IMR-90 (cell line): ENCODE measurements around the gene DDR1. TPM values are rescaled to one million over a fixed set of nuclear protein-coding genes. Genes with fewer than 3 reads are reported as not detected.

Experiments
- ATAC-seq: fragments of 200-7000 bp; cut with Tn5 transposase; 2 replicates; pipeline ENCODE4 v1.9.1; 2020; ENCODE audit warnings: low read depth, mild to moderate bottlenecking, moderate library complexity
- BruUV-seq: library from RNA; stranded (reverse); fragments of 400-500 nt; replicated peaks from 2 replicates; lab custom pipeline; 2021; lab: Mats Ljungman, UMichigan
- CTCF ChIA-PET: fragments of 300-600 bp; formaldehyde crosslinking; extraction: SDS; loops from one replicate; lab custom pipeline; 2021; ENCODE audit warnings: antibody characterized with exemption; lab: Yijun Ruan, JAX
- POLR2A ChIA-PET: fragments of 300-600 bp; sonication (Branson Sonifier 250); formaldehyde crosslinking; loops from one replicate; lab custom pipeline; 2022; ENCODE audit warnings: antibody characterized with exemption; ENCODE audit not compliant: unreplicated experiment; lab: Charles Lee
- DNase-seq: peaks from one replicate; pipeline ENCODE4 v3.0.0; 2013
- H2AFZ ChIP-seq: replicated peaks from 2 replicates; pipeline ENCODE3; 2013; ENCODE audit warnings: low read length, mild to moderate bottlenecking; ENCODE audit not compliant: poor library complexity
- H2AK5ac ChIP-seq: 2 replicates; pipeline ENCODE4 v1.6.1; 2013; ENCODE audit warnings: low read depth, low read length, inconsistent platforms
- H2AK9ac ChIP-seq: replicated peaks from 2 replicates; pipeline ENCODE3; 2013; ENCODE audit warnings: mild to moderate bottlenecking, low read depth, low read length, moderate library complexity; ENCODE audit not compliant: poor library complexity
- H2BK120ac ChIP-seq: 2 replicates; pipeline ENCODE4 v1.6.1; 2013; ENCODE audit warnings: low read depth, low read length, inconsistent platforms
- H2BK15ac ChIP-seq: 3 replicates; pipeline ENCODE4 v1.6.1; 2013; ENCODE audit warnings: low read depth, low read length, inconsistent platforms
- H2BK20ac ChIP-seq: 2 replicates; pipeline ENCODE4 v1.6.1; 2013; ENCODE audit warnings: low read depth, mild to moderate bottlenecking, inconsistent platforms, low read length, moderate library complexity
- H2BK5ac ChIP-seq: 2 replicates; pipeline ENCODE4 v1.6.1; 2013; ENCODE audit warnings: mild to moderate bottlenecking, low read depth, low read length, inconsistent platforms; ENCODE audit not compliant: poor library complexity, severe bottlenecking
- H3K14ac ChIP-seq: replicated peaks from 2 replicates; pipeline ENCODE4 v1.6.1; 2013; ENCODE audit warnings: low read depth, low read length, inconsistent platforms
- H3K18ac ChIP-seq: 2 replicates; pipeline ENCODE4 v1.6.1; 2013; ENCODE audit warnings: low read depth, low read length, control low read depth
- H3K23ac ChIP-seq: 2 replicates; pipeline ENCODE4 v1.6.1; 2013; ENCODE audit warnings: low read depth, low read length, inconsistent platforms
- H3K27ac ChIP-seq: 2 replicates; pipeline ENCODE4 v1.5.1; 2013; ENCODE audit warnings: mild to moderate bottlenecking, control low read depth, low read length; ENCODE audit not compliant: insufficient read depth
- H3K27me3 ChIP-seq: 2 replicates; pipeline ENCODE4 v1.6.1; 2013; ENCODE audit warnings: low read length; ENCODE audit not compliant: control insufficient read depth, insufficient read depth
- H3K36me3 ChIP-seq: 2 replicates; pipeline ENCODE4 v1.6.1; 2013; ENCODE audit warnings: low read length, mixed read lengths; ENCODE audit not compliant: control insufficient read depth, insufficient read depth
- H3K4ac ChIP-seq: 2 replicates; pipeline ENCODE4 v1.6.1; 2013; ENCODE audit warnings: low read depth, low read length, inconsistent platforms
- H3K4me1 ChIP-seq: 2 replicates; pipeline ENCODE4 v1.6.1; 2013; ENCODE audit warnings: low read length, mixed read lengths; ENCODE audit not compliant: control insufficient read depth, insufficient read depth
- H3K4me2 ChIP-seq: 2 replicates; pipeline ENCODE4 v1.6.1; 2013; ENCODE audit warnings: low read depth, mild to moderate bottlenecking, control low read depth, low read length, moderate library complexity
- H3K4me3 ChIP-seq: 2 replicates; pipeline ENCODE4 v1.5.1; 2013; ENCODE audit warnings: low read depth, mild to moderate bottlenecking, control low read depth, low read length, moderate library complexity; ENCODE audit not compliant: insufficient read depth
- H3K56ac ChIP-seq: 2 replicates; pipeline ENCODE4 v1.6.1; 2013; ENCODE audit warnings: low read length, inconsistent platforms; ENCODE audit not compliant: insufficient read depth; ENCODE audit errors: extremely low read depth
- H3K79me1 ChIP-seq, 2 experiments: 2 replicates each; pipeline ENCODE4 v1.6.1; 2013; ENCODE audit warnings: low read length in 2 of 2, inconsistent platforms in 1 of 2, low read depth in 1 of 2
- H3K9ac ChIP-seq: 2 replicates; pipeline ENCODE4 v1.6.1; 2013; ENCODE audit warnings: low read depth, low read length, control low read depth
- H3K9me1 ChIP-seq: 2 replicates; pipeline ENCODE4 v1.6.1; 2013; ENCODE audit warnings: low read length, inconsistent platforms; ENCODE audit not compliant: insufficient read depth
- H3K9me3 ChIP-seq: 2 replicates; pipeline ENCODE4 v1.6.1; 2013; ENCODE audit warnings: low read length; ENCODE audit not compliant: control insufficient read depth, insufficient read depth
- H4K20me1 ChIP-seq: 2 replicates; pipeline ENCODE4 v1.6.1; 2013; ENCODE audit warnings: low read length, inconsistent platforms; ENCODE audit not compliant: insufficient read depth
- H4K5ac ChIP-seq: 2 replicates; pipeline ENCODE4 v1.6.1; 2013; ENCODE audit warnings: mild to moderate bottlenecking, low read depth, low read length, control low read depth
- H4K8ac ChIP-seq, 2 experiments: 2 replicates each; pipeline ENCODE4 v1.6.1; 2013; ENCODE audit warnings: low read depth in 2 of 2, low read length in 2 of 2, control low read depth in 1 of 2, inconsistent platforms in 1 of 2
- H4K91ac ChIP-seq: 2 replicates; pipeline ENCODE4 v1.6.1; 2013; ENCODE audit warnings: low read depth, low read length, inconsistent platforms; ENCODE audit not compliant: insufficient read depth
- WGBS, 2 experiments: methylation state at CpG; one replicate each; pipeline versions ENCODE4 v1.1.5 to v1.1.7; 2013; ENCODE audit warnings: missing lambda C conversion rate in 2 of 2; ENCODE audit not compliant: insufficient read length in 1 of 2; ENCODE audit errors: extremely low coverage in 2 of 2; 5-methylcytosine and 5-hydroxymethylcytosine counted together
- dilution Hi-C: fragments of 300-500 bp; cut with HindIII; formaldehyde crosslinking; loops from one replicate; pipeline ENCODE4 v1.14.3; 2018; ENCODE audit warnings: low sequenced_read_pairs; ENCODE audit not compliant: unreplicated experiment
- in situ Hi-C: fragments of 300-500 bp; cut with MboI; formaldehyde crosslinking; loops from 3 replicates; pipeline ENCODE4 v1.14.3; 2019; ENCODE audit warnings: low sequenced_read_pairs, inconsistent platforms, mixed read lengths
- intact Hi-C: fragments of 100-400 bp; cut with micrococcal nuclease; formaldehyde crosslinking; loops from 2 replicates; pipeline ENCODE4 v1.10.0; 2022
- polyA plus RNA-seq, 3 experiments: library from polyadenylated mRNA; depleted of rRNA; stranded (reverse); fragments of >200 nt; gene quantifications; 2 replicates each; pipeline ENCODE4 v1.2.3, GENCODE V29; 2012; ENCODE audit warnings: low replicate concordance in 1 of 3
- total RNA-seq: library from RNA; depleted of rRNA; stranded (reverse); fragments of >200 nt; gene quantifications from 2 replicates; pipeline ENCODE4 v1.2.3, GENCODE V29; 2012
- TF ChIP-seq, protein P1 (sequence below): fragments of 150-350 bp; IDR thresholded peaks from 2 replicates; pipeline ENCODE4 v1.6.1; 2017; ENCODE audit warnings: mild to moderate bottlenecking, antibody characterized with exemption, low read length, low read depth

DDR1 gene
- total and polyA plus RNA-seq, 2 of the 4 experiments (the other 2 are of a cell fraction) = 5.6 to 19.6 TPM

- TF ChIP-seq, protein P1, sequence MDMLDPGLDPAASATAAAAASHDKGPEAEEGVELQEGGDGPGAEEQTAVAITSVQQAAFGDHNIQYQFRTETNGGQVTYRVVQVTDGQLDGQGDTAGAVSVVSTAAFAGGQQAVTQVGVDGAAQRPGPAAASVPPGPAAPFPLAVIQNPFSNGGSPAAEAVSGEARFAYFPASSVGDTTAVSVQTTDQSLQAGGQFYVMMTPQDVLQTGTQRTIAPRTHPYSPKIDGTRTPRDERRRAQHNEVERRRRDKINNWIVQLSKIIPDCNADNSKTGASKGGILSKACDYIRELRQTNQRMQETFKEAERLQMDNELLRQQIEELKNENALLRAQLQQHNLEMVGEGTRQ = no peak
- peak overlapping the region; percentile 33 for H2AK9ac ChIP-seq
- no peak overlapping the region for H3K14ac ChIP-seq
- no peak overlapping the region for H3K23ac ChIP-seq
- no peak overlapping the region for H3K18ac ChIP-seq
- no peaks in the 10 kb centered on the region for H3K27me3 ChIP-seq
- H3K36me3 ChIP-seq = peaks cover 41% of the 10 kb centered on the region
- H4K91ac ChIP-seq = no peak overlapping the region
- intact Hi-C loops = no loop called here
- ATAC-seq (no peak), DNase-seq (no peak)
- no peak overlapping the region for H3K4me3 ChIP-seq
- H3K9me1 ChIP-seq = peaks cover 9% of the 10 kb centered on the region; the same call in 1 of the 2 replicates
- peak overlapping the region; percentile 28 for H2AK5ac ChIP-seq
- no peak overlapping the region for H3K56ac ChIP-seq
- peaks cover 23% of the 10 kb centered on the region for H3K4me1 ChIP-seq
- H4K5ac ChIP-seq = no peak overlapping the region
- dilution Hi-C loops = no loop called here
- H4K20me1 ChIP-seq = no peaks in the 10 kb centered on the region; the same call in 1 of the 2 replicates
- H3K79me1 ChIP-seq = peaks cover 20 to 52% of the 10 kb centered on the region in 2 experiments
- H3K4ac ChIP-seq = no peak overlapping the region
- in situ Hi-C loops = no loop called here
- WGBS, 2 experiments = 88% methylated on average over 7 of the region's 14 CpGs; no CpG with 5 or more reads in 1 of the 2 experiments
- no peak overlapping the region for H4K8ac ChIP-seq
- no peak overlapping the region for H2BK120ac ChIP-seq
- H2BK20ac ChIP-seq = no peak overlapping the region; the same call in 1 of the 2 replicates
- POLR2A ChIA-PET = no interaction called here
- BruUV-seq = no TSS peak
- no peak overlapping the region for H3K27ac ChIP-seq
- CTCF ChIA-PET = no interaction called here
- no peak overlapping the region for H2BK15ac ChIP-seq
- no peak overlapping the region for H2BK5ac ChIP-seq
- no peak overlapping the region for H3K4me2 ChIP-seq
- no peak overlapping the region for H2AFZ ChIP-seq
- H3K9me3 ChIP-seq = no peaks in the 10 kb centered on the region
- H3K9ac ChIP-seq = no peak overlapping the region
These were observed 5.8 kb downstream of the DDR1 start for GRCh38 chr6:30889921-30890645.
